HL-60/S4 (cell line): ENCODE results near the gene RASA1.
"Not testable (repeated sequence)": the region's sequence is repeated elsewhere in the genome, so short reads cannot be mapped to it uniquely, and the experiment has no call there.

Experiments used
- in situ Hi-C: fragments of 300-500 bp; cut with MboI; formaldehyde crosslinking; loops from 2 replicates; pipeline ENCODE4 v1.14.3; 2022; ENCODE audit warnings: low sequenced_read_pairs

Gene RASA1

DNA sequence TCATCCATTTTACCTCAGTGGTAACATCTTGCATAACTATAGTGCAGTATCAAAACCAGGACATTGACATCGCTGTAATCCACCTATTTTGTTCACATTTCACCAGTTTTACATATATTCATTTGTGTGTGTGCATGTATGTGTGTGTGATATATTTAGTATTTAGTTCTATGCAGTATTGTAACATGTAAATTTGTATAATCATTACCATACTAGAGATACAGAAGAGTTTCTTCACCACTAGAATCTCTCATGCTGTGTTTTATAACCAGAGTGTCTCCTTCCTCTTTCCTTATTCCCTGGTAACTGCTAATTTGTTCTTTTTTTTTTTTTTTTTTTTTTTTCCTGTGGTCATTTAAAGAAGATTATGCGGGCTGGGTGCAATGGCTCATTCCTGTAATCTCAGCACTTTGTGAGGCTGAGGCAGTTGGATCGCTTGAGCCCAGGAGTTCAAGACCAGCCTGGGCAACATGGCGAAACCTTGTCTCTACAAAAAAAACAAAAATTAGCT lies 11.0 kb downstream of the RASA1 start:
- in situ Hi-C loops, result no loop called here

DNA sequence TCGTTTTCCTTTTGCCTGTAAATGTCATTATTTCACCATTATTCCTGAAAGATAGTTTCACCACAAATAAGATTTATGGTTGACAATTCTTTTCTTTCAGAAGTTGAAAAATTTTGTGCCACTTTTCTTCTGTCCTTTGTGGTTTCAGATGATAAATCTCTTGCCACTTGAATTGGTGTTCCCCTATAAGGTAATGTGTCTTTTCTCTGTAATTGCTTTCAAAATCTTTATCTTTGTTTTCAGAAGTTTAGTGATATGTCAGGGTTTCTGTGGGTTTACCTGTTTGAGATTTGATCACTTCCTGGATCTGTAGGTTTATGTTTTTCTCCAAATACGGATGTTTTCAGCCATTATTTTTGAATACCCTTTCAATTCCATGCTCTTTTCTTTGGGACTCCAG lies 14.6 kb downstream of the RASA1 start:
- in situ Hi-C loops, result no loop called here

- in situ Hi-C loops, result not testable (repeated sequence)
Observed at GRCh38 chr5:87287266-87287665, 19.6 kb downstream of the RASA1 start.

DNA sequence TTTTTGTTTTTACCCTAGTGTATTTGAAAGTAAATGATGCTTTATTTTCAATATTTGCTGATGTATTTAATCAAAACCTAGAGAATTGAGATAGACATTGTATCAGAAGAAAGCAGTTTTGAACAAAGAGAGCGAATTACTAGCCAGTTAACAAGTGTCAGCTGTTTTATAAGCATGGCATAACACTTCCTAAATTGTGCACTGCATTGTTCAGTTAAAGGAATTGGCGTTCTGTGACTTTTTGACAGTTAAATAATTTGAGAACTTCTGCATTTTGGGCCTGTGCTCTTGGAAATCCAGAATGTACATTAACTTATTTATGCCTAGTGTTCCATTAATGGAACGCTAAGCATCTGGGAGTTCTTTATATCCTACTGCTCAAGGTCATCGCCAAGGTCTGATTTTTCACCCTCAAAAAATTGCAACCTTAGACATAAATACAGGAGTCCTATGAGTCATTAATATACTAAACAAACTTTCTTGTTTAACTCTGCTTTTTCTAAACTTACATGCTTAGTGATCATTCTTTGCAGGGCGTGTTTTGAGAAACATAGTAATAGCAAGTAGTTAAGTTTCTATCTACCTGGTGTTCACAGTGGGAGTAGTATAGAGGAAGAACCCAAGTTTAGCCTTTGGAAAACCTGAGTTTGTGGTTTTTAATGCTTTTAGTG lies 31.1 kb downstream of the RASA1 start:
- in situ Hi-C loops, result no loop called here

GRCh38 chr5:87300176-87300575 lies 32.5 kb downstream of the RASA1 start:
- in situ Hi-C loops, result no loop called here

DNA sequence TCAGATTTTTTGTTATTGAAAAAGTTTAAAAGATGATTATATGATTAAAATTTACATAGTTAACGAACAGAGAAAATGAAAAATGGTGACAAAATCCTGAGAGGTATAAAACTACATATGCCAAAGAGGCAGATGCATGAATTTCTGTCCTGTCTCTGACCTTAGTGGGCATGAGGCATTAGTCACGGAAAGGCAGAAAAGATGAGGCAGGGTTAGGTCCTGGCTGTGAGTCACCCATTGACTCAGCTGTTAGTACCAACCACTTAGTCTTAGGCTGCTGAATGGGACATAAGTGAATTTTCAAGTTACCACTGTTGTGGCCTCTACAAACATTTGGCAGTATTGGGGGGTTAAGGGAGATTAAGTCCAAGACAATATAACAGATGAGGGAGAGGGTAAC lies 33.1 kb downstream of the RASA1 start:
- in situ Hi-C loops, result no loop called here

GRCh38 chr5:87302061-87302460 lies 34.4 kb downstream of the RASA1 start:
- in situ Hi-C loops, result no loop called here

GRCh38 chr5:87303324-87303723 lies 35.6 kb downstream of the RASA1 start:
- in situ Hi-C loops, result no loop called here

GRCh38 chr5:87306090-87306489 lies 38.4 kb downstream of the RASA1 start:
- in situ Hi-C loops, result not testable (repeated sequence)

GRCh38 chr5:87307796-87308423 lies 40.2 kb downstream of the RASA1 start:
- in situ Hi-C loops, result no loop called here

DNA sequence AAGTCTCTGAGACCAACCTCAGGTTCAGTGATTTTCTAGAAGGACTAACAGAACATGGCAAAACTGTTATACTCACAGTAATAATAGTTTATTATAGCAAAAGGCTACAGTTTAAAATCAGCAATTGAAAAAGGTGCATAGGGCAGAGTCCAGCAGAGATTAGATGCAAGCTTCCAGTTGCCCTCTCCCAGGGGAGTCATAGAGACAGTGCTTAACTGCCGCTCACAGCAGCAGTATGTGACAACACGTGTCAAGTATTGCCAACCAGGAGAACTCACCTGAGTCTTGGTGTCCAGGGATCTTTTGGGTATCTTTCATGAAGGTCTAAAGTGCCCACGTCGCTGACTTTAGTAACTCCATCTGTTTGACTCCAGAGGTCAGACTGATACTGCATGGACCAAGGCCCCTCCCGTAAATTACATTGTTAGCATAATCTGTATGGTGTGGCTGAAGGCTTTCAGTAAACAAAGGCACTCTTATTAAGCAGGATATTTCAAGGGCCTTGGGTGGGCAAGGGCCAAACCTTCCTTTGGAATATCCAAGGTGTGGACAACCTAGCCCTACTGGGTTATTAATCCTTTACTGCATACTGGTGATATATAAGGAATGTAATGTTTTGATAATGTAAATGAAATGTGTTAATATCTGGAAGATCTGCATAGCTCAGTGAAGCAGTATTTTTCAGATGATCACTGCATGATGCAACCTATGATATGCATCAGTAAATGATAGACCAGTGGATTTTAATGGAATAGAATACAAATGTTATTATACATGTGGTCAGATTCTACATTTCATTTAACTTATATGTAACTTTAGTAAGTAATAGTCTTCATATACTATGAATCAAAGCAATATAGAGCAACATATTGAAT lies 44.0 kb downstream of the RASA1 start:
- in situ Hi-C loops, result no loop called here

GRCh38 chr5:87313216-87313615 lies 45.5 kb downstream of the RASA1 start:
- in situ Hi-C loops, result no loop called here

GRCh38 chr5:87319469-87319868 lies 51.8 kb downstream of the RASA1 start:
- in situ Hi-C loops, result no loop called here

- in situ Hi-C loops, result no loop called here
Observed at GRCh38 chr5:87321605-87322004, 53.9 kb downstream of the RASA1 start.

- in situ Hi-C loops, result no loop called here
Observed at GRCh38 chr5:87322381-87322780, 54.7 kb downstream of the RASA1 start.

- in situ Hi-C loops, result no loop called here
Observed at GRCh38 chr5:87327998-87328397, 60.3 kb downstream of the RASA1 start.

DNA sequence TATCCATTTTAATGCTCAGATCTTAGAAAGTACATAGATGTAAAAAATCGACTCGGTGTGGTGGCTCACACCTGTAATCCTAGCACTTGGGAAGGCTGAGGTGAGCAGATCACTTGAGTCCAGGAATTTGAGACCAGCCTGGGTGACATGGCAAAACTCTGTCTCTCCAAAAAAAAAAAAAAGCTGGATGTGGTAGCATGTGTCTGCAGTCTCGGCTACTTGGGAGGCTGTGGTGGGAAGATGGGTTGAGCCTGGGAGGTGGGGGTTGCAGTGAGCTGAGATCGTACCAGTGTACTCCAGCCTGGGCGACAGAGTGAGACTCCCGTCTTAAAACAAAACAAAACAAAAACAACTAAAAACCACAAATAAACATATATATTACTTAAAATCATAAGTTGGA lies 61.4 kb downstream of the RASA1 start:
- in situ Hi-C loops, result no loop called here

- in situ Hi-C loops, result no loop called here
Observed at GRCh38 chr5:87339986-87340385, 72.3 kb downstream of the RASA1 start.

GRCh38 chr5:87340716-87341115 lies 73.0 kb downstream of the RASA1 start:
- in situ Hi-C loops, result no loop called here

- in situ Hi-C loops, result no loop called here
Observed at GRCh38 chr5:87347272-87347671, 79.6 kb downstream of the RASA1 start.

- in situ Hi-C loops, result no loop called here
Observed at GRCh38 chr5:87347841-87348240, 80.2 kb downstream of the RASA1 start.

GRCh38 chr5:87354496-87354895 lies 86.8 kb downstream of the RASA1 start:
- in situ Hi-C loops, result no loop called here
